Epithelial cell of proximal tubule (primary cell): ENCODE results near the gene CBX6. TPM values are rescaled to one million over a fixed set of nuclear protein-coding genes. Genes with fewer than 3 reads are reported as not detected.

ENCODE experiments used
- DNase-seq: peaks from one replicate; pipeline ENCODE4 v3.0.0-alpha.2; 2011; ENCODE audit warnings: low read depth
- H3K4me3 ChIP-seq: 2 replicates; pipeline ENCODE4 v1.5.1; 2011; ENCODE audit warnings: low read depth, mild to moderate bottlenecking, low read length
- CTCF ChIP-seq: conservative IDR thresholded peaks from 2 replicates; pipeline ENCODE4 v1.5.1; 2012; ENCODE audit warnings: low read depth, mild to moderate bottlenecking, low read length
- total RNA-seq: library from RNA; depleted of rRNA; stranded (reverse); fragments of >200 nt; gene quantifications from 2 replicates; pipeline ENCODE4 v1.2.3, GENCODE V29; 2015

Gene CBX6
- total RNA-seq, 1 donor from 2014 or later = 36.7 TPM

- no peak overlapping the region for H3K4me3 ChIP-seq
- TF ChIP-seq CTCF = peak; percentile 90
- DNase-seq = no peak
Measured at GRCh38 chr22:38868886-38869381, 3.1 kb downstream of the CBX6 start.

- no peak for DNase-seq
- no peak for TF ChIP-seq CTCF
- H3K4me3 ChIP-seq = no peak overlapping the region
Measured at GRCh38 chr22:38868286-38868721, 3.7 kb downstream of the CBX6 start.

GRCh38 chr22:38867471-38868285 lies 4.3 kb downstream of the CBX6 start:
- H3K4me3 ChIP-seq = no peak overlapping the region
- no peak for TF ChIP-seq CTCF
- DNase-seq = no peak

- no peak overlapping the region for H3K4me3 ChIP-seq
- TF ChIP-seq CTCF = no peak
- no peak for DNase-seq
Measured at GRCh38 chr22:38867124-38867455, 4.9 kb downstream of the CBX6 start.

GRCh38 chr22:38866399-38867123 lies 5.5 kb downstream of the CBX6 start:
- TF ChIP-seq CTCF = no peak
- H3K4me3 ChIP-seq = no peak overlapping the region
- DNase-seq = no peak

GRCh38 chr22:38866024-38866398 lies 6.0 kb downstream of the CBX6 start:
- H3K4me3 ChIP-seq = no peak overlapping the region
- DNase-seq = no peak
- TF ChIP-seq CTCF = no peak
